GM18858 (cell line): ENCODE data around the gene CELA2A.
"Not testable (repeated sequence)": the region's sequence is repeated elsewhere in the genome, so short reads cannot be mapped to it uniquely, and the experiment has no call there.

Experiments
- ATAC-seq: cut with Tn5 transposase; IDR thresholded peaks from one replicate; pipeline ENCODE4 v1.9.1; 2021; ENCODE audit not compliant: unreplicated experiment

The CELA2A gene

GRCh38 chr1:15424981-15425380 lies 31.6 kb upstream of the CELA2A start:
- ATAC-seq = no peak

DNA sequence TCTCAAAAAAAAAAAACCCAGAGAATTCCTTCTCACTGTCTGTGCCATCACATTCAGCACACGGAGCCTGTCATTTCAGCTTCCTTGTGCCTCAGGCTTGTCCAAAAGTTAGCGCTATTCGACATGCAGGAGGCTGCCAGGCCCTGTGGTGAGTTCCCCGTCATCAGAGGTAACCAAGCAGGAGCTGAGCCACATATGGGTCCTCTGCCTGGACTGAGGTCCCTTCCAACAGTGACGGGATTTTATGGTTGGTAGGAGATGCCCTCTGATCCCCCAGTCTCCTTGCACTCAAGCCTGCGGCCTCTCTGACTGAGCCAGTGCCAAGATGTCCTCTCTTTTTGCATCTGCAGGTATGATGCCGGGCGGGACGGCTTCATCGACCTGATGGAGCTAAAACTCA lies 31.0 kb upstream of the CELA2A start:
- ATAC-seq = no peak

GRCh38 chr1:15425958-15426357 lies 30.6 kb upstream of the CELA2A start:
- no peak for ATAC-seq

DNA sequence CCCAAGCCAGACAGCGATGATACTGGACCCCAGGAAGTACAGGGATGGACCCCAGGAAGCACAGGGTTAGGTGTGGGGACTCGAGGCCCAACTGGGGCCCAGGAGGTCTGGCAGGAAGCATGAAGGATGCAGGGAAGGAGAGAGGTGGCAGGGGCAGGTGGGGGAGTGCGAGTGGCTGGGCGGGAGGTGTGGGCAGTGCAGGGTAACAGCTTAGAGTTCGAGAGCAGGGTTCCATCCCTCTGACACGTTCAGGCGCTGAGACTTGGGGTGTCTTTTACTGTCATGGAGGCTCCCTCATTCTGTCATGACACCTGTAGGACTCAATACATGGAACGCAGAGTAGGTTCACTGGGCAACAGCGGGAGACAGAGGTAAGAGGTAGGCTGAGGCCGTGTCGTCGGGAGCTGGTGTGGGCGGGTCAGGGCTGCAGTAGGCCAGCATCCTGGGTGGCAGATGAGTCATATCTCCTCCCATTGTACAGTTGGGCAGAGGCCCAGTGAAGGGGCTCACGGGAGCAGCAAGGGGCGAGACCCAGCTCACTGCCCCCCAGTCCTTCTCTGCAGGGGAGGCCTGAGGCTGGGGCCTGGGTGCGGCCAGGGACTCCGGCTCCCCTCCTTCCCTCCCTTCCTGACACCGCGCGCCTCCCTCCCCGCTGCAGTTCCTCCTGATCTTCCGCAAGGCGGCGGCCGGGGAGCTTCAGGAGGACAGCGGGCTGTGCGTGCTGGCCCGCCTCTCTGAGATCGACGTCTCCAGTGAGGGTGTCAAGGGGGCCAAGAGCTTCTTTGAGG lies 29.8 kb upstream of the CELA2A start:
- ATAC-seq = no peak

GRCh38 chr1:15427280-15427666 lies 29.3 kb upstream of the CELA2A start:
- no peak for ATAC-seq

DNA sequence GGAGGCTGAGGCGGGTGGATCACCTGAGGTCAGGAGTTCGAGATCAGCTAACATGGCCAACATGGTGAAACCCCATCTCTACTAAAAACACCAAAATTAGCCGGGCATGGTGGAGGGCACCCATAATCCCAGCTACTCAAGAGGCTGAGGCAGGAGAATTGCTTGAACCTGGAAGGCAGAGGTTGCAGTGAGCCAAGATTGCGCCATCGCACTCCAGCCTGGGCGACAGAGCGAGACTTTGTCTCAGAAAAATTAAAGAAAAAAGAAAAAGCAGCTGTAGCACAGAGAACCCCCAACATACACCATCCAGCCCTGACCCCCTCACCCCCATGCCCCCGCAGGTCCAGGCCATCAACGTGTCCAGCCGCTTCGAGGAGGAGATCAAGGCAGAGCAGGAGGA lies 28.3 kb upstream of the CELA2A start:
- ATAC-seq = not testable (repeated sequence)

DNA sequence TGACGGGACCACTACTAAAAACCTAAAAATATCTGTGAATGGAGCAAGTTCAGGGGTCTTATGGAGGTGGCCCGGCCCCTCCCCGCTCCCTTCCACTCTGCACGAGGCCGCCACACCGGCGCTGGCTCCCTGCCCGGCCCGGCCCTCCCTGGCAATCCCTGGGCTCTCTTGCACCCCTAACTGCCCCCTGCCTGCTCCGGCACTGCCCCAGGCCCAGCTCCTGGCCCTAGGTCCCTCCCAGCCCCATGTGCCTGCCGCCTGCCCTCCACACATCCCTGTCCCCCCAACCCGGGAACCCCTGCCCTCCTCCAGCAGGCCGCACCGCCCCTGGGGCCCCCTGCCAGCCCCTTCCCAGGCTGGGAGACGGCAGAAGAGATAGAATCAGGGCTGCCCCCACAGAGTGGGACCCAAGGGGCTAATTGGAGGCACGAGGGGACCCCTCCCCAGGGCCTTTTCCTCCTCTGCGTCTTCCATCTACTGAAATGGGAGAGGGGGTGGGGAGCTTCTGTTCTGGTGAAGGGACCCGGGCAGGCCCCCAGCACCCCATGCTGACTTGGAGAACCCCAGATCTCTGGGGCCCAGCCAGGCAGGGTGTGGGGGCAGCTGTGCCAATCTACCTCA lies 27.6 kb upstream of the CELA2A start:
- no peak for ATAC-seq

GRCh38 chr1:15429701-15430149 lies 26.8 kb upstream of the CELA2A start:
- ATAC-seq = no peak

DNA sequence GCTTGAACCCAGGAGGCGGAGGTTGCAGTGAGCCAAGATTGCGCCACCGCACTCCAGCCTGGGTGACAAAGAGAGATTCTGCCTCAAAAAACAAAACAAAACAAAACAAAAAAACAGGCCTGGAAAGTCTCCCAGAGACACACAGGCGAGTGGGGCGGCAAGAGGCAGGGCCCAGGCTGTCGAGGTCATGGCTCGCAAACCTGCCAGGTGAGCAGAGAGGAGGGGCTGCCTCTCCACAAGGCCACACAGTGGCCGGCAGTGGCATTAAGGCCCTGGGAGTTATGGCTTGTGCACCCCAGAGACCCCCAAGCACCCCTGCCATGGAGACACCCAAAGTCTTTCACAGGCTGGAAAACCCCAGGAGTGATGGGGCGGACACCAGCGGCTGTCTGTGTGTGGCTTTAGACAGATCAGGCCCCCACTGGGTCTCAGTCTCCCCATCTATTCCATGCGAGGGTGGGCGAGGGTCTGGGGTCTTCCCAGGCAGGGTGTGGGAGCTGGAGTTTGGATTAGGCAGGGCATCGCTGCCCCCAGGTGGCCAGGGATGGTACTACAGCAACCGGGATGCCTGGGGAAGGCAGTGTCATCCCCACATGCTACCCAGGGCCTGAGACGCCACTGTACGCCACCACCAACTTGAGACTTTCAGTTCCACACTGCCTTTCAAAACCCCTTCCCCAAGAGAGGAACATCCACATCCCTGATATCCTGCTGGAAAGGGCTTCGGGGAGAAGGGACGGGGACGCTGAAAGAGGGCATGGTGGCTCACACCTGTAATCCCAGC lies 25.6 kb upstream of the CELA2A start:
- ATAC-seq = no peak

- ATAC-seq = no peak
These were observed 25.0 kb upstream of the CELA2A start for GRCh38 chr1:15431571-15431948.

- ATAC-seq = no peak
These were observed 24.2 kb upstream of the CELA2A start for GRCh38 chr1:15432324-15432723.

- ATAC-seq = no peak
These were observed 23.1 kb upstream of the CELA2A start for GRCh38 chr1:15433471-15433870.

GRCh38 chr1:15434739-15435138 lies 21.8 kb upstream of the CELA2A start:
- not testable (repeated sequence) for ATAC-seq

DNA sequence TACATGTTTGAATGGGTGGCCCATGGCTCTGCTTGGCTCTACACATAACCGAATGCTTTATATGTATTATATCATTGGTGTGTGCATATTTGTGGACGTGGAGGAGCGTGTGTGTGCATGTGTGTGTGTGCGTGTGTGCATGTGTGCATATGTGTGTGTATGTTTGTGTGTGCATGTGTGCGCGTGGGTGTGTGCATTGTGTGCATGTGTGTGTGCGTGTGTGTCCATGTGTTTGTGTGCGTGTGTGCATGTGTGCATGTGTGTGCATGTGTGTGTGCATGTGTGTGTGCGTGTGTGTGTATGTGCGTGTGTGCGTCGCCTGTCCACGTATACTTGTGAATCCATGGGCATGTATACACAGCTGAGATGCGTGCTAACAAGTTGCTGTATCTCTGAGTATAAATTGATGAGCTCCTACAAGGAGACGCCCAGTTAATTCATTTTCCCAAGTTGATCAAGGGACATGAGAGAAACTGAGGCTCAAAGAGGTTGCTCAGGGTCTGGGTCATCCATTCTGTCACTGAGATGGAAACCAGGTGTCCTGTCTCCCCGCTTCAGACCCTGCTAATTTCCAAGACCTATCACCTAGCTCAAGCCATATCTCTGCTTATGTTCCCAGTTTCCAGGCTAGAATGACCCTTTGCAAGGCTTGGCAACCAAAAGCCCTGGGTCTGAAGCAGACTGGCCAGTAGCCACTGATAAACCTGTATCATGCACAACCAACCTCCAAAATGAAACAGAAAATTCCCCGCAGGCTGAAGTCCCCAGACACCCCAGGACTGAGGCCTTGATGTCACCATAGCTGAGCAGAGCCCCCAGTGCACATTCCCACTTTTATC lies 21.1 kb upstream of the CELA2A start:
- ATAC-seq = no peak

DNA sequence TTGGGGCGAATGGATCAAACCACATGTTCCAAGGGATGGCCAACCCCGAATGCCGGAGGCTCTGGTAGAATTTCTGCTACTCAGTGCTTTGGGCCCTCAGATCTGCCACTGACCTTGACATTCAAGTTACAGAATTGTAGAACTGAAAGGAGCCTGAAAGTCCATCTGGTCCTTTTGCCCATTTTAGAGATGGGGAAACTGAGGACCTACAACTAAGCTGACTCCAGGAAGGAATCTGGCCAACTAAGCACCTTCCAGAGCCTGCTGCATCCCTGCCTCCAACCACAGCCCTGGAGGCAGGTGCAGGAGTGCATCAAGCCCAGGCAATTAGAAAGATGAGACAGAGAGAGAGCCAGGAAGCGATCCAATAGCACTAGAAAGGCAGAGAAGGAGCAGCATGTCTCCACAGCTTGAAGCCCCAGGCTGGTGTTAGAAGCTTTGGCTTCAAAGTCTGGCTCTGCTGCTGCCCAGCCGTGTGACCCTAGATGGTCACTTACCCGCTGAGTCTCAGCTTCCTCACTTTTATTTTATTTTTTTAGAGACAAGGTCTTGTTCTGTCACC lies 19.6 kb upstream of the CELA2A start:
- no peak for ATAC-seq

GRCh38 chr1:15439325-15439724 lies 17.2 kb upstream of the CELA2A start:
- ATAC-seq = no peak

GRCh38 chr1:15440357-15440756 lies 16.2 kb upstream of the CELA2A start:
- no peak for ATAC-seq

DNA sequence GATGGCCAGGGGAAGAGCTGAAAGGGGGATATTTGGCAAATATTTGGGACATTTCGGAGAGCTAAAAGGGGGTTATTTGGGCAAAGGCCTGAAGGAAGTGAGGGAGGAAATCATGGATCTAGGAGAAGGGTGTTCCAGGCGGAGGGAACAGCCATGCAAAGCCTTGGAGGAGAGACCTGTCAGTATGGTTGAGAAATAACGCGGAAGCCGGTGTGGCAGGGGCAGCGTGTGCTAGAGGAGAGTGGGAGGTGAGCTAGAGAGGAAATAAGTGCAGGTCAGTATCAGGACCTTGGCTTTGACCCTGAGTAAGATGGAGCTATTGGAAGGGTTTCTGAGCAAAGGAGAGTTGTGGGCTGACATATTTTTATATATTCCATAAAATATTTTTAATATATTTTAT lies 15.3 kb upstream of the CELA2A start:
- ATAC-seq = no peak

DNA sequence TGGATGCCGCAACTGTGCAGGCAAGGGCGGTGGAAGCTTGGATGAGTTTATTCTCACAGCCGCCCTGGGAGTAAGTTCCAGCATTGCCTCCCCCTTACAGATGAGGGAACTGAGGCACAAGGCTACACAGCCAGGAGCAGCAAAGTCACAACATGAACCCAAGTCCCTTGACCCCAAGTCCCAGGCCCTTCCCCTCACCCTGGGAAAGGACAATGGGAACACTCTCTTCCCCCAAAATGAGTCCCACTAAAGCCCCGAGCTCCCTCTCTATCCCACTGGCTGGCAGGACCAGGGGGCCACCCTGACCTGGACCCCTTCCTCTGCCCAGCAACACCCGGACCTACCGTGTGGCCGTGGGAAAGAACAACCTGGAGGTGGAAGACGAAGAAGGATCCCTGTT lies 14.4 kb upstream of the CELA2A start:
- no peak for ATAC-seq

DNA sequence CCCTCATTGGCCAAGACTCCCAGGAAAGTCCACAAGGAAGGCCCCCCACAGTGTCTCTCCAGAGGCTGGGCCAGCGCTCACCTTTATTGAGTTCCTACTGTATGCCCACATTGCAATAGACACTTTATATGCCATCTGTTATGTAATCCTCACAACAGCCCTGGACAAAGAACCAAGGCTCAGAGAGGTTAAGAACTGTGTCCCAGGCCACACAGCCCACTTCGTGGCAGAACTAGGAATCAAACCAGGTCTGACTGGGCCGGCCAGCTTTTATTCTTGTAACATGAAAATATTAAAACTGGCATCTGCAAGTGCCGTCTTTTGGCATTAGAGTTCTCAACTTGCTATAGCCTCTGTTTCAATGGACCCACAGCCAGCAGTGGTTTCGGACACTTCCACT lies 13.8 kb upstream of the CELA2A start:
- no peak for ATAC-seq

DNA sequence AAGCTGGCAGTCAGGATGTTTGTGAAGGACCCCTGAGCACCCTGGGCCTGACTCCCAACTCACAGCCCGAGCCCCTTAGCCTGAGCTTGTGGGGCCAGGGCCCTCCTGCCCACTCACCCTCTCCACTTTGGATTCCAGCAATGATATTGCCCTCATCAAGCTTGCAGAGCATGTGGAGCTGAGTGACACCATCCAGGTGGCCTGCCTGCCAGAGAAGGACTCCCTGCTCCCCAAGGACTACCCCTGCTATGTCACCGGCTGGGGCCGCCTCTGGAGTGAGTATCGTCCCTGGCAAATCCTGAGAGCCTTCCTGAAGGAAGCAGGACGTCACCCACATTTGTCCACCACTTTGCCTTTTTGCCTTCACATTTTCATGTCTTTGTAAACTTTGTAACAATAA lies 13.3 kb upstream of the CELA2A start:
- no peak for ATAC-seq
